Measurements from ENCODE around the gene ZDHHC1. TPM values are rescaled to one million over a fixed set of nuclear protein-coding genes. Genes with fewer than 3 reads are reported as not detected.

The ZDHHC1 gene
- total and polyA plus RNA-seq, 2 of the 13 experiments (the other 11 are each of a cell fraction or from before 2014, with no cell fraction given) = 0.51 to 1.1 TPM

- 0 out of 2 replicates have a peak, but pooled peaks have one; percentile 62 for TF ChIP-seq MTERF4 (CRISPR knock-in tag; IDR thresholded peaks at IDR 0.05)
- no peak; the same call in 1 of the 2 replicates for TF ChIP-seq ZFY (CRISPR knock-in tag; IDR thresholded peaks at IDR 0.05)
- TF ChIP-seq SSRP1 (CRISPR knock-in tag; IDR thresholded peaks at IDR 0.05) = no peak; the same call in 1 of the 2 replicates
- TF ChIP-seq ZNF318 (CRISPR knock-in tag; IDR thresholded peaks at IDR 0.05) = no peak
- no peak; the same call in 1 of the 2 replicates for TF ChIP-seq TFAP4 (IDR thresholded peaks at IDR 0.05; ENCODE audit: borderline replicate concordance, low read depth)
- TF ChIP-seq HNRNPL (IDR thresholded peaks at IDR 0.05; ENCODE audit: low read depth, low read length) = no peak
- TF ChIP-seq MEF2D (CRISPR knock-in tag; IDR thresholded peaks at IDR 0.05) = peak; percentile 81
- no peak for TF ChIP-seq RAD21 (CRISPR knock-in tag; IDR thresholded peaks at IDR 0.05)
- no peak; the same call in 1 of the 2 replicates for TF ChIP-seq TBX2 (CRISPR knock-in tag; IDR thresholded peaks at IDR 0.05; ENCODE audit: borderline replicate concordance)
- no peak for TF ChIP-seq CAMTA2 (CRISPR knock-in tag; IDR thresholded peaks at IDR 0.05; ENCODE audit: borderline replicate concordance)
- TF ChIP-seq HNRNPK (IDR thresholded peaks at IDR 0.05; ENCODE audit: low read depth, low read length, poor library complexity, severe bottlenecking) = no peak
Observed at GRCh38 chr16:67429053-67429798, 12.9 kb upstream of the ZDHHC1 start (continued).

Measured in HepG2 (cell line).